IMR-90 (cell line): ENCODE data around the gene CAPN5. TPM values are rescaled to one million over a fixed set of nuclear protein-coding genes. Genes with fewer than 3 reads are reported as not detected.

ENCODE experiments used
- ATAC-seq: fragments of 200-7000 bp; cut with Tn5 transposase; 2 replicates; pipeline ENCODE4 v1.9.1; 2020; ENCODE audit warnings: low read depth, mild to moderate bottlenecking, moderate library complexity
- BruUV-seq: library from RNA; stranded (reverse); fragments of 400-500 nt; replicated peaks from 2 replicates; lab custom pipeline; 2021; lab: Mats Ljungman, UMichigan
- CTCF ChIA-PET: fragments of 300-600 bp; formaldehyde crosslinking; extraction: SDS; loops from one replicate; lab custom pipeline; 2021; ENCODE audit warnings: antibody characterized with exemption; lab: Yijun Ruan, JAX
- POLR2A ChIA-PET: fragments of 300-600 bp; sonication (Branson Sonifier 250); formaldehyde crosslinking; loops from one replicate; lab custom pipeline; 2022; ENCODE audit warnings: antibody characterized with exemption; ENCODE audit not compliant: unreplicated experiment; lab: Charles Lee
- DNase-seq: peaks from one replicate; pipeline ENCODE4 v3.0.0; 2013
- H2AFZ ChIP-seq: replicated peaks from 2 replicates; pipeline ENCODE3; 2013; ENCODE audit warnings: low read length, mild to moderate bottlenecking; ENCODE audit not compliant: poor library complexity
- H2AK5ac ChIP-seq: 2 replicates; pipeline ENCODE4 v1.6.1; 2013; ENCODE audit warnings: low read depth, low read length, inconsistent platforms
- H2AK9ac ChIP-seq: replicated peaks from 2 replicates; pipeline ENCODE3; 2013; ENCODE audit warnings: mild to moderate bottlenecking, low read depth, low read length, moderate library complexity; ENCODE audit not compliant: poor library complexity
- H2BK120ac ChIP-seq: 2 replicates; pipeline ENCODE4 v1.6.1; 2013; ENCODE audit warnings: low read depth, low read length, inconsistent platforms
- H2BK15ac ChIP-seq: 3 replicates; pipeline ENCODE4 v1.6.1; 2013; ENCODE audit warnings: low read depth, low read length, inconsistent platforms
- H2BK20ac ChIP-seq: 2 replicates; pipeline ENCODE4 v1.6.1; 2013; ENCODE audit warnings: low read depth, mild to moderate bottlenecking, inconsistent platforms, low read length, moderate library complexity
- H2BK5ac ChIP-seq: 2 replicates; pipeline ENCODE4 v1.6.1; 2013; ENCODE audit warnings: mild to moderate bottlenecking, low read depth, low read length, inconsistent platforms; ENCODE audit not compliant: poor library complexity, severe bottlenecking
- H3K14ac ChIP-seq: replicated peaks from 2 replicates; pipeline ENCODE4 v1.6.1; 2013; ENCODE audit warnings: low read depth, low read length, inconsistent platforms
- H3K18ac ChIP-seq: 2 replicates; pipeline ENCODE4 v1.6.1; 2013; ENCODE audit warnings: low read depth, low read length, control low read depth
- H3K23ac ChIP-seq: 2 replicates; pipeline ENCODE4 v1.6.1; 2013; ENCODE audit warnings: low read depth, low read length, inconsistent platforms
- H3K27ac ChIP-seq: 2 replicates; pipeline ENCODE4 v1.5.1; 2013; ENCODE audit warnings: mild to moderate bottlenecking, control low read depth, low read length; ENCODE audit not compliant: insufficient read depth
- H3K27me3 ChIP-seq: 2 replicates; pipeline ENCODE4 v1.6.1; 2013; ENCODE audit warnings: low read length; ENCODE audit not compliant: control insufficient read depth, insufficient read depth
- H3K36me3 ChIP-seq: 2 replicates; pipeline ENCODE4 v1.6.1; 2013; ENCODE audit warnings: low read length, mixed read lengths; ENCODE audit not compliant: control insufficient read depth, insufficient read depth
- H3K4ac ChIP-seq: 2 replicates; pipeline ENCODE4 v1.6.1; 2013; ENCODE audit warnings: low read depth, low read length, inconsistent platforms
- H3K4me1 ChIP-seq: 2 replicates; pipeline ENCODE4 v1.6.1; 2013; ENCODE audit warnings: low read length, mixed read lengths; ENCODE audit not compliant: control insufficient read depth, insufficient read depth
- H3K4me2 ChIP-seq: 2 replicates; pipeline ENCODE4 v1.6.1; 2013; ENCODE audit warnings: low read depth, mild to moderate bottlenecking, control low read depth, low read length, moderate library complexity
- H3K4me3 ChIP-seq: 2 replicates; pipeline ENCODE4 v1.5.1; 2013; ENCODE audit warnings: low read depth, mild to moderate bottlenecking, control low read depth, low read length, moderate library complexity; ENCODE audit not compliant: insufficient read depth
- H3K56ac ChIP-seq: 2 replicates; pipeline ENCODE4 v1.6.1; 2013; ENCODE audit warnings: low read length, inconsistent platforms; ENCODE audit not compliant: insufficient read depth; ENCODE audit errors: extremely low read depth
- H3K79me1 ChIP-seq, 2 experiments: 2 replicates each; pipeline ENCODE4 v1.6.1; 2013; ENCODE audit warnings: low read length in 2 of 2, inconsistent platforms in 1 of 2, low read depth in 1 of 2
- H3K9ac ChIP-seq: 2 replicates; pipeline ENCODE4 v1.6.1; 2013; ENCODE audit warnings: low read depth, low read length, control low read depth
- H3K9me1 ChIP-seq: 2 replicates; pipeline ENCODE4 v1.6.1; 2013; ENCODE audit warnings: low read length, inconsistent platforms; ENCODE audit not compliant: insufficient read depth
- H3K9me3 ChIP-seq: 2 replicates; pipeline ENCODE4 v1.6.1; 2013; ENCODE audit warnings: low read length; ENCODE audit not compliant: control insufficient read depth, insufficient read depth
- H4K20me1 ChIP-seq: 2 replicates; pipeline ENCODE4 v1.6.1; 2013; ENCODE audit warnings: low read length, inconsistent platforms; ENCODE audit not compliant: insufficient read depth
- H4K5ac ChIP-seq: 2 replicates; pipeline ENCODE4 v1.6.1; 2013; ENCODE audit warnings: mild to moderate bottlenecking, low read depth, low read length, control low read depth
- H4K8ac ChIP-seq, 2 experiments: 2 replicates each; pipeline ENCODE4 v1.6.1; 2013; ENCODE audit warnings: low read depth in 2 of 2, low read length in 2 of 2, control low read depth in 1 of 2, inconsistent platforms in 1 of 2
- H4K91ac ChIP-seq: 2 replicates; pipeline ENCODE4 v1.6.1; 2013; ENCODE audit warnings: low read depth, low read length, inconsistent platforms; ENCODE audit not compliant: insufficient read depth
- BHLHE40 ChIP-seq: fragments of 150-350 bp; IDR thresholded peaks from 2 replicates; pipeline ENCODE4 v1.6.1; 2016; ENCODE audit warnings: mild to moderate bottlenecking, low read depth, low read length
- CEBPB ChIP-seq: IDR thresholded peaks from 2 replicates; pipeline ENCODE4 v1.6.1; 2012; ENCODE audit warnings: low read depth, low read length, improper control_type of control experiment
- CHD1 ChIP-seq: IDR thresholded peaks from 2 replicates; pipeline ENCODE4 v1.6.1; 2012; ENCODE audit warnings: low read depth, low read length, improper control_type of control experiment
- FOS ChIP-seq: fragments of 150-350 bp; IDR thresholded peaks from 2 replicates; pipeline ENCODE4 v1.6.1; 2016; ENCODE audit warnings: low read depth, low read length
- MAFK ChIP-seq: IDR thresholded peaks from 2 replicates; pipeline ENCODE4 v1.6.1; 2012; ENCODE audit warnings: low read depth, low read length, improper control_type of control experiment
- MXI1 ChIP-seq: IDR thresholded peaks from 2 replicates; pipeline ENCODE4 v1.6.1; 2012; ENCODE audit warnings: low read depth, mild to moderate bottlenecking, low read length, moderate library complexity, borderline replicate concordance
- NFE2L2 ChIP-seq: fragments of 150-350 bp; IDR thresholded peaks from 2 replicates; pipeline ENCODE4 v1.6.1; 2016; ENCODE audit warnings: low read depth, mild to moderate bottlenecking, low read length
- POLR2A ChIP-seq: IDR thresholded peaks from 2 replicates; pipeline ENCODE4 v1.6.1; 2012; ENCODE audit warnings: mild to moderate bottlenecking, low read depth, low read length
- RAD21 ChIP-seq: IDR thresholded peaks from 2 replicates; pipeline ENCODE4 v1.6.1; 2012; ENCODE audit warnings: low read length, improper control_type of control experiment
- RCOR1 ChIP-seq: IDR thresholded peaks from 2 replicates; pipeline ENCODE4 v1.6.1; 2012; ENCODE audit warnings: mild to moderate bottlenecking, low read length, improper control_type of control experiment; ENCODE audit not compliant: insufficient replicate concordance
- RFX5 ChIP-seq: IDR thresholded peaks from 2 replicates; pipeline ENCODE4 v1.8.0; 2012; ENCODE audit warnings: low read depth, mild to moderate bottlenecking, low read length, moderate library complexity
- SMC3 ChIP-seq: fragments of 150-350 bp; IDR thresholded peaks from 2 replicates; pipeline ENCODE4 v1.6.1; 2016; ENCODE audit warnings: low read depth, mild to moderate bottlenecking, antibody characterized with exemption, low read length, moderate library complexity
- WGBS, 2 experiments: methylation state at CpG; one replicate each; pipeline versions ENCODE4 v1.1.5 to v1.1.7; 2013; ENCODE audit warnings: missing lambda C conversion rate in 2 of 2; ENCODE audit not compliant: insufficient read length in 1 of 2; ENCODE audit errors: extremely low coverage in 2 of 2; 5-methylcytosine and 5-hydroxymethylcytosine counted together
- dilution Hi-C: fragments of 300-500 bp; cut with HindIII; formaldehyde crosslinking; loops from one replicate; pipeline ENCODE4 v1.14.3; 2018; ENCODE audit warnings: low sequenced_read_pairs; ENCODE audit not compliant: unreplicated experiment
- in situ Hi-C: fragments of 300-500 bp; cut with MboI; formaldehyde crosslinking; loops from 3 replicates; pipeline ENCODE4 v1.14.3; 2019; ENCODE audit warnings: low sequenced_read_pairs, inconsistent platforms, mixed read lengths
- intact Hi-C: fragments of 100-400 bp; cut with micrococcal nuclease; formaldehyde crosslinking; loops from 2 replicates; pipeline ENCODE4 v1.10.0; 2022
- polyA plus RNA-seq, 3 experiments: library from polyadenylated mRNA; depleted of rRNA; stranded (reverse); fragments of >200 nt; gene quantifications; 2 replicates each; pipeline ENCODE4 v1.2.3, GENCODE V29; 2012; ENCODE audit warnings: low replicate concordance in 1 of 3
- total RNA-seq: library from RNA; depleted of rRNA; stranded (reverse); fragments of >200 nt; gene quantifications from 2 replicates; pipeline ENCODE4 v1.2.3, GENCODE V29; 2012
- TF ChIP-seq, protein P1 (sequence below): fragments of 150-350 bp; IDR thresholded peaks from 2 replicates; pipeline ENCODE4 v1.6.1; 2016; ENCODE audit warnings: low read depth, mild to moderate bottlenecking, low read length, moderate library complexity, borderline replicate concordance
- TF ChIP-seq, protein P2 (sequence below): conservative IDR thresholded peaks from 2 replicates; pipeline ENCODE4 v1.5.1; 2012; ENCODE audit warnings: mild to moderate bottlenecking, low read depth, low read length, improper control_type of control experiment
- TF ChIP-seq, protein P3 (sequence below): fragments of 150-350 bp; IDR thresholded peaks from 2 replicates; pipeline ENCODE4 v1.6.1; 2017; ENCODE audit warnings: mild to moderate bottlenecking, antibody characterized with exemption, low read length, low read depth

The CAPN5 gene
- total and polyA plus RNA-seq, 2 of the 4 experiments (the other 2 are of a cell fraction), result 8.1 to 24.0 TPM

DNA sequence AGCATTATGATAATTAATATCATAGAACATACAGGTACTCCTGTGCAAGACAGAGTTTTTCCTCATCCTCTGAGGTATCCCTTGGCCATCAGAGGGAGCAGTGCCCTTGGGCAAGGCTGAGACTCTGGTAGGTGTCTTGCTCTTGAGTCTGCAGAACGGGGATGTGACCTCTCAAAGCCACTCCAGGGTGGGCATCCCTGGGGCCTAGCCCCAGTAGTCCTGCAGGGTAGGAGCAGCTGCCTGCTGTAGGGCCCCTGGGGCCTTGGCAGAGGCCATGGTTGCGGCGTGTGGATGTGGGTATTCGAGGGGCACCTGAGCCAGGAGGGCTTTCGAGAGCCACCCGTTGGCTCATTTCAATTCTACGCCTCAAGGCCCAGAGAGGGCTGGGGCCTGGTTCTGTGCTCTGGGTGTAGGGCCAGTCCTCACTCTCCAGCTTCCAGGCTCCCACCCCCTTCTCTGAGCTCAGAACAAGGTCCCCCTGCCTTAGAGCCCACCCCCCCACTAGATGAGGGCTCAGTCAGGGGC, 28.1 kb downstream of the CAPN5 start:
- dilution Hi-C loops, result no loop called here

More for the DNA sequence above, 28.1 kb downstream of the CAPN5 start:
- H3K18ac ChIP-seq, result no peak overlapping the region
- H3K4ac ChIP-seq, result no peak overlapping the region
- in situ Hi-C loops (loop anchor here (5.0 kb wide), 1 partner anchor 48 kb away; no protein-coding TSS in a partner anchor), intact Hi-C loops (no loop called here)
- no peak overlapping the region for H2BK5ac ChIP-seq
- no peak overlapping the region for H3K14ac ChIP-seq
- H2BK15ac ChIP-seq, result no peak overlapping the region
- WGBS, 2 experiments, result 80% methylated on average over 1 of the region's 7 CpGs; no CpG with 5 or more reads in 1 of the 2 experiments
- ChIA-PET POLR2A (no interaction called here), CTCF (no interaction called here)
- no peak overlapping the region for H2AK5ac ChIP-seq
- no peak overlapping the region for H3K4me3 ChIP-seq
- H3K9me3 ChIP-seq, result no peaks in the 10 kb centered on the region
- peaks cover 19% of the 10 kb centered on the region for H4K20me1 ChIP-seq
- no peak overlapping the region for H3K56ac ChIP-seq
- H3K27me3 ChIP-seq, result no peaks in the 10 kb centered on the region
- H2AK9ac ChIP-seq, result no peak overlapping the region
- ATAC-seq (no peak), DNase-seq (no peak)
- H3K4me2 ChIP-seq, result no peak overlapping the region
- no peaks in the 10 kb centered on the region for H3K9me1 ChIP-seq
- H3K27ac ChIP-seq, result no peak overlapping the region
- H4K8ac ChIP-seq, result no peak overlapping the region
- H2AFZ ChIP-seq, result no peak overlapping the region
- H4K91ac ChIP-seq, result no peak overlapping the region
- BruUV-seq, result no TSS peak
- H3K23ac ChIP-seq, result no peak overlapping the region
- H3K79me1 ChIP-seq, result no peaks in the 10 kb centered on the region; a peak in 1 of 4 replicates
- H3K9ac ChIP-seq, result no peak overlapping the region
- peaks cover 2% of the 10 kb centered on the region for H3K36me3 ChIP-seq
- no peak overlapping the region for H2BK20ac ChIP-seq
- TF ChIP-seq NFE2L2 (no peak), SMC3 (no peak), CHD1 (no peak), RAD21 (no peak), MXI1 (no peak), CEBPB (no peak), RFX5 (no peak), BHLHE40 (no peak), POLR2A (no peak), MAFK (no peak), RCOR1 (no peak), FOS (no peak)
- TF ChIP-seq, protein P1, sequence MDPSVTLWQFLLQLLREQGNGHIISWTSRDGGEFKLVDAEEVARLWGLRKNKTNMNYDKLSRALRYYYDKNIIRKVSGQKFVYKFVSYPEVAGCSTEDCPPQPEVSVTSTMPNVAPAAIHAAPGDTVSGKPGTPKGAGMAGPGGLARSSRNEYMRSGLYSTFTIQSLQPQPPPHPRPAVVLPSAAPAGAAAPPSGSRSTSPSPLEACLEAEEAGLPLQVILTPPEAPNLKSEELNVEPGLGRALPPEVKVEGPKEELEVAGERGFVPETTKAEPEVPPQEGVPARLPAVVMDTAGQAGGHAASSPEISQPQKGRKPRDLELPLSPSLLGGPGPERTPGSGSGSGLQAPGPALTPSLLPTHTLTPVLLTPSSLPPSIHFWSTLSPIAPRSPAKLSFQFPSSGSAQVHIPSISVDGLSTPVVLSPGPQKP, result no peak
- TF ChIP-seq, protein P2, sequence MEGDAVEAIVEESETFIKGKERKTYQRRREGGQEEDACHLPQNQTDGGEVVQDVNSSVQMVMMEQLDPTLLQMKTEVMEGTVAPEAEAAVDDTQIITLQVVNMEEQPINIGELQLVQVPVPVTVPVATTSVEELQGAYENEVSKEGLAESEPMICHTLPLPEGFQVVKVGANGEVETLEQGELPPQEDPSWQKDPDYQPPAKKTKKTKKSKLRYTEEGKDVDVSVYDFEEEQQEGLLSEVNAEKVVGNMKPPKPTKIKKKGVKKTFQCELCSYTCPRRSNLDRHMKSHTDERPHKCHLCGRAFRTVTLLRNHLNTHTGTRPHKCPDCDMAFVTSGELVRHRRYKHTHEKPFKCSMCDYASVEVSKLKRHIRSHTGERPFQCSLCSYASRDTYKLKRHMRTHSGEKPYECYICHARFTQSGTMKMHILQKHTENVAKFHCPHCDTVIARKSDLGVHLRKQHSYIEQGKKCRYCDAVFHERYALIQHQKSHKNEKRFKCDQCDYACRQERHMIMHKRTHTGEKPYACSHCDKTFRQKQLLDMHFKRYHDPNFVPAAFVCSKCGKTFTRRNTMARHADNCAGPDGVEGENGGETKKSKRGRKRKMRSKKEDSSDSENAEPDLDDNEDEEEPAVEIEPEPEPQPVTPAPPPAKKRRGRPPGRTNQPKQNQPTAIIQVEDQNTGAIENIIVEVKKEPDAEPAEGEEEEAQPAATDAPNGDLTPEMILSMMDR, result no peak
- TF ChIP-seq, protein P3, sequence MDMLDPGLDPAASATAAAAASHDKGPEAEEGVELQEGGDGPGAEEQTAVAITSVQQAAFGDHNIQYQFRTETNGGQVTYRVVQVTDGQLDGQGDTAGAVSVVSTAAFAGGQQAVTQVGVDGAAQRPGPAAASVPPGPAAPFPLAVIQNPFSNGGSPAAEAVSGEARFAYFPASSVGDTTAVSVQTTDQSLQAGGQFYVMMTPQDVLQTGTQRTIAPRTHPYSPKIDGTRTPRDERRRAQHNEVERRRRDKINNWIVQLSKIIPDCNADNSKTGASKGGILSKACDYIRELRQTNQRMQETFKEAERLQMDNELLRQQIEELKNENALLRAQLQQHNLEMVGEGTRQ, result no peak
- H3K4me1 ChIP-seq, result no peaks in the 10 kb centered on the region
- no peak overlapping the region for H4K5ac ChIP-seq
- H2BK120ac ChIP-seq, result no peak overlapping the region
